H1 (cell line): ENCODE measurements around the gene GABRA6. TPM values are rescaled to one million over a fixed set of nuclear protein-coding genes. Genes with fewer than 3 reads are reported as not detected.

Experiments
- KDM5A ChIP-seq: fragments of 200-600 bp; IDR thresholded peaks from 2 replicates; pipeline ENCODE4 v1.7.1; 2012; ENCODE audit warnings: mild to moderate bottlenecking, low read length, inconsistent platforms, mixed read lengths
- polyA plus RNA-seq, 7 experiments: library from polyadenylated mRNA; depleted of rRNA in 3 of 7; stranded (reverse) in 5 of 7; unstranded in 2 of 7; fragments of >200 nt in 5 of 7; fragments of 200-250 nt in 2 of 7; gene quantifications; 1 replicate in 5 of 7; 2 replicates in 1 of 7; 4 replicates in 1 of 7; pipeline versions ENCODE4 v1.2.1 to v1.2.3, GENCODE V29; 2011 to 2013; ENCODE audit warnings: missing spikeins in 2 of 7, mixed read lengths in 2 of 7
- total RNA-seq: library from RNA; stranded (reverse); fragmentation: NEBNext Ultra II Directional; extraction: Animal tissue kit (Norgen Biotek cat#: 25700); gene quantifications from 2 replicates; pipeline ENCODE4 v1.2.1, GENCODE V29; 2021

The GABRA6 gene
- total and polyA plus RNA-seq, 2 of the 8 experiments (the other 6 are each of a cell fraction or from before 2014, with no cell fraction given): not detected

GRCh38 chr5:161751265-161751664 lies 65.7 kb downstream of the GABRA6 start (continued):
- no peak for TF ChIP-seq KDM5A

Other genes with a start within 250 kb of the GABRA6 start
- 0.88 and 1.9 TPM in 2 replicates for gene GABRB2, start 139.0 kb upstream of the GABRA6 start, total RNA-seq
- 0.25 and 0.54 TPM in 2 replicates for gene GABRB2, start 139.0 kb upstream of the GABRA6 start, polyA plus RNA-seq (2011; rRNA removed)
- 16.2 and 17.3 TPM in 2 replicates for gene GABRA1, start 162.4 kb downstream of the GABRA6 start, total RNA-seq
- gene GABRA1, start 162.4 kb downstream of the GABRA6 start, polyA plus RNA-seq (2011; rRNA removed): 1.6 and 4.7 TPM in 2 replicates